Glomerular visceral epithelial cell (primary cell): Measurements from ENCODE around the gene ACSL5.
"Not testable (repeated sequence)": the region's sequence is repeated elsewhere in the genome, so short reads cannot be mapped to it uniquely, and the experiment has no call there.

ENCODE experiments used
- DNase-seq: peaks from one replicate; pipeline ENCODE4 v3.0.0-alpha.2; 2016; ENCODE audit errors: extremely low spot score

Gene ACSL5

GRCh38 chr10:112351146-112351545, 22.8 kb upstream of the ACSL5 start:
- no peak for DNase-seq

- DNase-seq = no peak
Measured at GRCh38 chr10:112352044-112352443, 21.9 kb upstream of the ACSL5 start.

GRCh38 chr10:112353046-112353445, 20.9 kb upstream of the ACSL5 start:
- no peak for DNase-seq

- DNase-seq = no peak
Measured at GRCh38 chr10:112356686-112357085, 17.2 kb upstream of the ACSL5 start.

- DNase-seq = no peak
Measured at GRCh38 chr10:112359606-112360307, 14.2 kb upstream of the ACSL5 start.

- no peak for DNase-seq
Measured at GRCh38 chr10:112360308-112361270, 13.3 kb upstream of the ACSL5 start.

GRCh38 chr10:112361951-112362751, 11.8 kb upstream of the ACSL5 start:
- DNase-seq = no peak

- DNase-seq = no peak
Measured at GRCh38 chr10:112362833-112363232, 11.1 kb upstream of the ACSL5 start.

- no peak for DNase-seq
Measured at GRCh38 chr10:112363696-112364688, 9.9 kb upstream of the ACSL5 start.

- DNase-seq = no peak
Measured at GRCh38 chr10:112365014-112365432, 8.9 kb upstream of the ACSL5 start.

- no peak for DNase-seq
Measured at GRCh38 chr10:112365451-112365850, 8.5 kb upstream of the ACSL5 start.

- DNase-seq = no peak
Measured at GRCh38 chr10:112366992-112367391, 6.9 kb upstream of the ACSL5 start.

GRCh38 chr10:112367516-112367915, 6.4 kb upstream of the ACSL5 start:
- no peak for DNase-seq

GRCh38 chr10:112369495-112370423, 4.2 kb upstream of the ACSL5 start:
- DNase-seq = no peak

- no peak for DNase-seq
Measured at GRCh38 chr10:112370424-112370819, 3.5 kb upstream of the ACSL5 start.

- DNase-seq = not testable (repeated sequence)
Measured at GRCh38 chr10:112371326-112371725, 2.6 kb upstream of the ACSL5 start.

GRCh38 chr10:112372182-112372810, 1.6 kb upstream of the ACSL5 start:
- not testable (repeated sequence) for DNase-seq

- DNase-seq = no peak
Measured at GRCh38 chr10:112374724-112375541, 1.0 kb downstream of the ACSL5 start.
